ENCODE results near the gene PSMG1. TPM values are rescaled to one million over a fixed set of nuclear protein-coding genes. Genes with fewer than 3 reads are reported as not detected.
"Not testable (repeated sequence)": the region's sequence is repeated elsewhere in the genome, so short reads cannot be mapped to it uniquely, and the experiment has no call there.

Gene PSMG1
- total and polyA plus RNA-seq, 2 experiments from 2014 or later, result 43.3 to 81.4 TPM

GRCh38 chr21:39164523-39164922 lies 18.7 kb downstream of the PSMG1 start:
- Histone ChIP-seq H4K20me1 (ENCODE audit: insufficient read depth, poor library complexity, severe bottlenecking) (no peaks in the 10 kb centered on the region), H3K27me3 (no peaks in the 10 kb centered on the region), H2AFZ (no peak overlapping the region), H3K4me3 (no peak overlapping the region), H3K9me2 (replicated peaks; ENCODE audit: insufficient read depth) (no peaks in the 10 kb centered on the region), H3K79me2 (no peaks in the 10 kb centered on the region), H3K36me3 (replicated peaks; ENCODE audit: insufficient read depth, low read depth) (peaks cover 3% of the 10 kb centered on the region), H3K4me2 (no peak overlapping the region), H3K4me1 (ENCODE audit: insufficient read depth) (no peaks in the 10 kb centered on the region), H3K9me3 (ENCODE audit: low read depth) (peaks cover 6% of the 10 kb centered on the region), H3K27ac (no peak overlapping the region)
- TF ChIP-seq EZH2 (IDR thresholded peaks at IDR 0.05; ENCODE audit: borderline replicate concordance) (no peak), CTCF (IDR thresholded peaks at IDR 0.05; ENCODE audit: poor library complexity) (no peak), EZH2phosphoT487 (IDR thresholded peaks at IDR 0.05; ENCODE audit: low read depth, severe bottlenecking, unreplicated experiment) (no peak)
- DNase-seq (ENCODE audit: low spot score), result no peak
- 98% methylated on average over 2 of the region's 2 CpGs for WGBS (ENCODE audit: low lambda C conversion rate, missing lambda C conversion rate)

GRCh38 chr21:39161064-39161463 lies 22.2 kb downstream of the PSMG1 start:
- Histone ChIP-seq H3K27me3 (no peaks in the 10 kb centered on the region), H2AFZ (no peak overlapping the region), H3K79me2 (no peaks in the 10 kb centered on the region), H3K4me1 (ENCODE audit: insufficient read depth) (no peaks in the 10 kb centered on the region), H3K9me3 (ENCODE audit: low read depth) (no peaks in the 10 kb centered on the region), H3K27ac (no peak overlapping the region), H3K9me2 (replicated peaks; ENCODE audit: insufficient read depth) (no peaks in the 10 kb centered on the region), H3K4me3 (no peak overlapping the region), H4K20me1 (ENCODE audit: insufficient read depth, poor library complexity, severe bottlenecking) (no peaks in the 10 kb centered on the region), H3K4me2 (no peak overlapping the region), H3K36me3 (replicated peaks; ENCODE audit: insufficient read depth, low read depth) (no peaks in the 10 kb centered on the region)
- no peak for DNase-seq (ENCODE audit: low spot score)
- TF ChIP-seq CTCF (IDR thresholded peaks at IDR 0.05; ENCODE audit: poor library complexity), result no peak
- TF ChIP-seq EZH2phosphoT487 (IDR thresholded peaks at IDR 0.05; ENCODE audit: low read depth, severe bottlenecking, unreplicated experiment), result no peak
- no peak for TF ChIP-seq EZH2 (IDR thresholded peaks at IDR 0.05; ENCODE audit: borderline replicate concordance)
- 27% methylated on average over 3 of the region's 3 CpGs for WGBS (ENCODE audit: low lambda C conversion rate, missing lambda C conversion rate)

- H3K9me2 ChIP-seq (replicated peaks; ENCODE audit: insufficient read depth), result no peaks in the 10 kb centered on the region
- no peak for DNase-seq (ENCODE audit: low spot score)
- H2AFZ ChIP-seq, result no peak overlapping the region
- no peaks in the 10 kb centered on the region for H3K27me3 ChIP-seq
- H3K4me2 ChIP-seq, result no peak overlapping the region
- 78% methylated on average over 7 of the region's 7 CpGs for WGBS (ENCODE audit: low lambda C conversion rate, missing lambda C conversion rate)
- TF ChIP-seq CTCF (IDR thresholded peaks at IDR 0.05; ENCODE audit: poor library complexity) (no peak), EZH2phosphoT487 (IDR thresholded peaks at IDR 0.05; ENCODE audit: low read depth, severe bottlenecking, unreplicated experiment) (no peak), EZH2 (IDR thresholded peaks at IDR 0.05; ENCODE audit: borderline replicate concordance) (no peak)
- H3K79me2 ChIP-seq, result no peaks in the 10 kb centered on the region
- no peaks in the 10 kb centered on the region for H3K9me3 ChIP-seq (ENCODE audit: low read depth)
- no peaks in the 10 kb centered on the region for H3K4me1 ChIP-seq (ENCODE audit: insufficient read depth)
- H3K36me3 ChIP-seq (replicated peaks; ENCODE audit: insufficient read depth, low read depth), result no peaks in the 10 kb centered on the region
- no peaks in the 10 kb centered on the region for H4K20me1 ChIP-seq (ENCODE audit: insufficient read depth, poor library complexity, severe bottlenecking)
- H3K4me3 ChIP-seq, result no peak overlapping the region
- no peak overlapping the region for H3K27ac ChIP-seq
These were observed 23.7 kb downstream of the PSMG1 start for GRCh38 chr21:39159342-39160063.

- not testable (repeated sequence) for H3K9me3 ChIP-seq (ENCODE audit: low read depth); H3K36me3 ChIP-seq (replicated peaks; ENCODE audit: insufficient read depth, low read depth); H3K4me2 ChIP-seq; H3K27ac ChIP-seq; H4K20me1 ChIP-seq (ENCODE audit: insufficient read depth, poor library complexity, severe bottlenecking); H3K79me2 ChIP-seq; H2AFZ ChIP-seq; H3K4me1 ChIP-seq (ENCODE audit: insufficient read depth); DNase-seq (ENCODE audit: low spot score); H3K9me2 ChIP-seq (replicated peaks; ENCODE audit: insufficient read depth); H3K27me3 ChIP-seq; H3K4me3 ChIP-seq
- 97% methylated on average over 10 of the region's 34 CpGs for WGBS (ENCODE audit: low lambda C conversion rate, missing lambda C conversion rate)
These were observed 26.0 kb downstream of the PSMG1 start for GRCh38 chr21:39157241-39157640.

All from hepatocyte (in vitro differentiated cells).